ENCODE results near the gene TBC1D20.
"Not testable (repeated sequence)": the region's sequence is repeated elsewhere in the genome, so short reads cannot be mapped to it uniquely, and the experiment has no call there.

Gene TBC1D20

GRCh38 chr20:388034-388994, 74.0 kb downstream of the TBC1D20 start:
- TF ChIP-seq CTCF (IDR thresholded peaks at IDR 0.05; ENCODE audit: low read depth, low read length) = no peak
- H3K4me3 ChIP-seq (replicated peaks in 1 of 2; ENCODE audit: low read depth in 2 of 2, low read length in 2 of 2) = no peak overlapping the region
- DNase-seq (ENCODE audit: low read depth in 2 of 2) = no peak

- DNase-seq (ENCODE audit: low read depth in 2 of 2) = no peak
- no peak for TF ChIP-seq CTCF (IDR thresholded peaks at IDR 0.05; ENCODE audit: low read depth, low read length)
These were observed 74.8 kb downstream of the TBC1D20 start for GRCh38 chr20:387520-387919.

GRCh38 chr20:386634-387033, 75.7 kb downstream of the TBC1D20 start:
- DNase-seq (ENCODE audit: low read depth in 2 of 2) = not testable (repeated sequence)

More at GRCh38 chr20:387520-387919, 74.8 kb downstream of the TBC1D20 start:
- no peak overlapping the region for H3K4me3 ChIP-seq (replicated peaks in 1 of 2; ENCODE audit: low read depth in 2 of 2, low read length in 2 of 2)

More at GRCh38 chr20:386634-387033, 75.7 kb downstream of the TBC1D20 start:
- H3K4me3 ChIP-seq (replicated peaks in 1 of 2; ENCODE audit: low read depth in 2 of 2, low read length in 2 of 2) = not testable (repeated sequence)
